Stimulated activated naive CD4-positive, alpha-beta T cell (primary cell): ENCODE data around the gene CDO1.
"Not testable (repeated sequence)": the region's sequence is repeated elsewhere in the genome, so short reads cannot be mapped to it uniquely, and the experiment has no call there.

Experiments
- DNase-seq, 6 experiments: peaks; one replicate each; lab custom pipeline; 2025; lab: John Stamatoyannopoulos, UW

CDO1 gene

DNA sequence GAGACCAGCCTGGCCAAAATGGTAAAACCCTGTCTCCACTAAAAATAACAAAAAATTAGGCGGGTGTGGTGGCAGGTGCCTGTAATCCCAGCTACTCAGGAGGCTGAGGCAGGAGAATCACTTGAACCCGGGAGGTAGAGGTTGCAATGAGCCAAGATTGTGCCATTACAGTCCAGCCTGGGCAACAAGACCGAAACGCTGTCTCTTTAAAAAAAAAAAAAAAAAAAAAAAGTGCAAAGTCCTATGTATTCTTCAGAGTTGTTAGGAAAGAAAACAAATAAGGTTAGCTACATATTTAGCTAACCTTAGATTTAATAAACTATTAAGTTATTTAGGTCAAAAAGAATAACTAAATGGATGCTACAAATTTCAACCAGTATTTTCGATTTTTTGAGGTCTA lies 13.5 kb upstream of the CDO1 start:
- DNase-seq = no peak

- DNase-seq = no peak
Measured at GRCh38 chr5:115825948-115826347, 9.5 kb upstream of the CDO1 start.

GRCh38 chr5:115824983-115825382 lies 8.5 kb upstream of the CDO1 start:
- not testable (repeated sequence) for DNase-seq

GRCh38 chr5:115820846-115821245 lies 4.4 kb upstream of the CDO1 start:
- no peak for DNase-seq

DNA sequence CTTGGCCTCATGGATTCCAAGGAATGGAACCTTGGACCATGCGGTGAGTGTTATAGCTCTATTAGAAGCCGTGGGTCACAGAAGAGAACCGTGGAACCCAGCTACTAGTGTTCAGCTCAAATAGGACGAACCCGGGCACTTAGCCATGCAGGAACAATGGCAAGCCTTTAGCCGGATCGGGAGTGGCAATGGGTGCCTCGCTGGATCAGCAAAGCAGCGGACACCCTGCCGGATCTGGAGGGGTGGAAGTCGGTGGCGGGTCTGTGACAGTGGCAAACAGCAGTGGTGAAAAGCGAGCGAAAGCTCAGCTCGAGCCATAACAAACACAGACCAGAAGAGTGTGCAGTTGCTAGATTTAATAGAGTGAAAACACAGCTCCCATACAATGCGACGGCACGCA lies 2.4 kb upstream of the CDO1 start:
- DNase-seq = no peak

- no peak for DNase-seq
Measured at GRCh38 chr5:115817386-115817785, 927 bp upstream of the CDO1 start.

DNA sequence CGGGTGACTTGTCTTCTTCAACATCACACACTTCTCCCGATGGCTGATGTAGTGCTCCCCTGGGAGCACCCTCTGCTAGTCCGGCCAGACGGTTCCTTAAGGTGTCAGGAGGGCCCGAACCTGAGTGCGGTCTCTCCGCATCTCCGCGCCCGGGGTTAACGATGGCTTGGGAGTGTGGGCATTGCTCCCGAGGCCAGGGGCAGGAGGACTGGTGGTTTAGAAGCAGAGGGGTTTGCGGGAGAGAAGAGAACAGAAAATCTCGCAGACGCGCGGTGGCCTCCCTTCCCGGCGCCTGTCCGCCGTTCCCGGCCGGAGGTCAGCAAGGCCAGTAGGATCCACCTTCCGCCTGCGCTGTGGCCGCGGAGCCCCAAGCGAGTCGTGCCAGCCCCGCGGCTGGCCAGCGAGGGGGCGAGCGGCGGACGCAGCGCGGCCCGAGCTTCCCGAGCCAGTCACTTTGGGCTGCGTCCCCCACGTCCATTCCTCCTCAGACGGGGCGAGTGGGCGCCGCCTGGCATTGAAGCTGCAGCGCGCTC lies 700 bp downstream of the CDO1 start:
- DNase-seq = no peak

- no peak for DNase-seq
Measured at GRCh38 chr5:115815006-115815692, 1.3 kb downstream of the CDO1 start.

DNA sequence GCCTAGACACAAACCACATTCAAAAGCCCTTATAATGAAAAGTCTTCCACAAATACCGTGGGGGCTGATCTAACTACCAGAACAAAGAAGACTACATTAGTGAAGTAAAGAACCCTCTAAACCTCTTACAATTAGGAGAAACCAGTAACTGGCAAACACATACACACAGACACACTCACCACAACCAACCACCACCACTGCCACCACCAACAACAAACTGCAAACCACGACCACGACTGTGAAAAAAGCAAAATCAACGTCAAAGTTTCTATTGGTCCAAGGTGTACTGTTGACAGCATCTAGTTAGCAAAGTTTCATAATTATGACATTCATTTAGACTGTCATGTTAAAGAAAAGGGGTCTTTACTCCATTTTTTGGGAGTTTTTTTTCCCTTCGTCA lies 2.7 kb downstream of the CDO1 start:
- no peak for DNase-seq

DNA sequence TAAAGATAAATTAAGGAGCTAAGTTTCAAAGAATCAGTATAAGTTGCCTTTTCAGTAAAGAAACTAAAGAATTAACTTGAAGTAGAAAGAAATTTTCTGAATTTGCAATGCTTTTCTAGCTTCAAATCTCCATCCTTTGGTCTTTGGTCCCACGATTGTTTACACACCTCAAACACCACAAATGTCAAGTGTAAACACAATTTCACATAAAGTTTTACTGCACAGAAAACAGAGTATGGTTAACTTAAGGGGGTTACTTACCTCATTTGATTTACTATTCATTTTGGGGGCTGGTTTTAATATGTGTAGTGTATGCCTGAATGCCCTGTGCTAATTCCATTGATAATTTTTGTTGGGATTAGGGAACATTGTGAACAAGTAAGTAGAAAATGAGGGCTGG lies 4.1 kb downstream of the CDO1 start:
- DNase-seq = no peak

DNA sequence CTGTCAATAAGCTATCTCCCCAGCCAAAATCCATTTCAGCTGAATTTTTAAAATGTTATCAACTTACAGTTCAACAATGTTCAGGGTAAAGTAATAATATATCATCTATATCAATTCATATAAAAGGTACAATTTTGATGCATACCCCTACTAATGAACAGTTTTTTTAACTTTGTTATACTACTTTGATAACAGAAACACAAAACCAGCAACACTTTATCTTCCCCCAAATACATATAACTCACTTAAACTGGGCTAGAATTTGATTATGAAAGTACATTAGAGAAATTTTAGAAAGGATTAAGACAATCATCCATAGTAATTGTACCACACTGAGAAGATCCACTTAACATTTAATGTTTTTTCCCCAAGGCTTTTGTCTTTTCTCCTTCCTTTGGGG lies 5.1 kb downstream of the CDO1 start:
- DNase-seq = no peak

DNA sequence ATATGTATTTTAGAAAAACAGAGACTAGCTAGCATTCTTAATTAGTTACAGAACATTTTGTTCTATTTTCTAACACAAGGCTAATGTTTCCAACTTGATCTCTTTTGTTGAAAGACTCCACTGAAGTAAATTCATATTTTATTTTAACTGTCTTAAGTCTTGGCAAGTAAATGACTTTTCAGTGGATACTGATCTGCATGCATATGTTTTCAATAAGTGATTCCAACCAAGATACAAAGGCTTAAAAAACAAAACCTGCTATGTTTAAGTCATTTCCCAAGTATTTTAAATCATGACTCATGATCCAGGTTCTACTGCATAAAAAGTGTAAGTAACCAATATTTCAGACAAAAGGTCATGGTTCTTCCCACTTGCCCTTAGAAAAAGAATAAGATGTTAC lies 5.7 kb downstream of the CDO1 start:
- DNase-seq = no peak

GRCh38 chr5:115809946-115810345 lies 6.5 kb downstream of the CDO1 start:
- no peak for DNase-seq

DNA sequence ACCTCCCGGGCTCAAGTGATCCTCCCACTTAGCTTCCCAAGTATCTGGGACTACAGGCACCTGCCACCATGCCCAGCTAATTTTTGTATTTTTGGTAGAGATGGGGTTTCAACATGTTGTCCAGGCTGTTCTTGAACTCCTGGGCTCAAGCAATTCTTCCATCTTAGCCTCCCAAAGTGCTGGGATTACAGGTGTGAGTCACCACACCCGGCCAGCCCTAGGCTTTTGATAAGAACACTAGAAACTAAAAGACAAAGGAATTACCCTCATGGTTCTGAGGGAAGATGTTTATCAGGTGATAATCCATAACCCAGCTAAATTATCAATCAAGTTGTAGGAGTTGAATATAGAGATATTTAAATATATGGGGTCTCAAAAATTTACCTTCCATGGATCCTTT lies 8.4 kb downstream of the CDO1 start:
- DNase-seq = not testable (repeated sequence)

GRCh38 chr5:115807654-115808052 lies 8.8 kb downstream of the CDO1 start:
- DNase-seq = no peak

DNA sequence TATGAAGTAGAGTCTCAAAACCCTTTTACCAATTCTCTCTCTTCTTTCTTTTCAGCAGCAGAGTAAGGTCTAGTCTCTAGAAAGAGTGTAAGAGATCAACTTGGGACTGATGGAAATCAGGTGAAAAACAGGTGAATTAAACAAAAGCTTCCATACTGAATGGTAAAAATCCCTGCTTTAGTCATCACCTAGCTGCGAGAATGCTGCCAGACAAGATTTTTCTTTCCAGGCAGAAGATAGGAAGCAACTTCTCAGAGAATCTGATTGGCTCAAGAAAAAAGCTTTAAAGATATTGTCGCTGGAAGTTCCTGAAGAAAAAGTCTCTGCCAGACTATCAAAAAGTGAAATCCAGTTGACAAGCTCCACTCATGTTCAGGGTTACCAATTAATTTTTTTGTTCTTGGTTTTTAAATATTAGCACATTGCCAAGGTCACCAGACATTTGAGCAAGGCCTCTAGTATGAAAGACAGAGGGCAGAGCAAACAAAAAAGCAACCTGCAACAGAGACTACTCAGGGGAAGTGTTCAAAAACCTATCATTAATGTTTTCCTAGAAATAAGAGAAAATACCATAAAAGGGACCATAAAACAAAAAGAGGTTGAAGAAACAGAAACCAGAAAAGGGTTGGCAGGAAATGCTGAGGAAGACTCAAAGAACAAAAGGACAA lies 9.3 kb downstream of the CDO1 start:
- DNase-seq = no peak

DNA sequence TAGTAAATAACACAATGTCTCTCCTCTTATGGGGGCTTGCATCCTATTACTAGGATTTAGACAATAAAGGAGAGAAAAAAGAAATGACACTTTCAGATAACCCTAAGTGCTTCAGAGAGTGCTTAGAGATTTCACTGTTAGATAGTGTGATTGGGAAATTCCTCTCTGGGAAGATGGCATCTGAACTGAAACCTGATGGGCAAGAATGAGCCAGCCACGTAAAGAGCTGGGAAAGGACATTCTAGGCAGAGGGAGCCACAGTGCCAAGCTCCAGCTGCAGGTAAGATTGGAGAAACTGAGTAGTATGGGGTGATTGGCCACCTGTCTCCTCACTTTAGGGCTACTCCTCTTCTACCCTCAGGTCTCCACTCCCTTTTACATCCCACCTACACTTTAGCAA lies 14.5 kb downstream of the CDO1 start:
- no peak for DNase-seq

DNA sequence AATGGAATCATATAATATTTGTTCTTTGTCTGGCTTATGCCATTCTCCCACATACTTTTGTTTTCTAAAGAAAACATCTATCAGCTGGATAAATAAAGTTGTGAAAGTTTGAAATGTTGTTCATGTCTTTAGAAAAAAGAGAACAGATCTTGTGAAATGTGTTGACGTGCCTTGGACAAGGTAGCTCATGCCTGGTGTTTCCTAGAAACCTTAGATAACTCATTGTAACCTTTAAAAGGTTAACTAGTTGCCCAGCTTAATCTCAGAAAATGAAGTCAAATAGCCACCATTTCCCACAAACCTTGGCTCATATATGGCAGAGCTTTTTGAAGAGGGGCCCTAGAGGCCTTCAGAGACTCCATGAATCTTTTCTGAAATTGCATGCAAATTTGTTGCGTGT lies 15.3 kb downstream of the CDO1 start:
- DNase-seq = no peak

DNA sequence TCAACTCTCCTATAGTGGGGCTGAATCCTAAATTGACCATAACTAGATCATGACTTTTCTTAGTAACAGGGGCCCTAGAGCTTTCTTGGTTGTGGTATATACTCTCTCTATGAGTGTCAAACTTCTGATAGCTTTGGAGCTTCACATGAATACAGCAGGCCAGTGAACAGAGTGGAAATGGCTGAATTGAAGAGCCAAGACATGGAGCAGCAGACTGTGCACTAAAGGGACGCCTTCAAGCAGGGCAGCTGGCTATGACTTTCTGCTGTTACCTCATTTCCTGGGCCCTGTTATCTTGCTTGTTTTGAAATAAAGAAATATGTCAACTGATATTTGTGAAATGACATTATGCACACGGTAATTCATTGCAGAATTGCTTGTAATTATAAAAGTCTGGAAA lies 16.4 kb downstream of the CDO1 start:
- no peak for DNase-seq

- no peak for DNase-seq
Measured at GRCh38 chr5:115798252-115798651, 18.2 kb downstream of the CDO1 start.

DNA sequence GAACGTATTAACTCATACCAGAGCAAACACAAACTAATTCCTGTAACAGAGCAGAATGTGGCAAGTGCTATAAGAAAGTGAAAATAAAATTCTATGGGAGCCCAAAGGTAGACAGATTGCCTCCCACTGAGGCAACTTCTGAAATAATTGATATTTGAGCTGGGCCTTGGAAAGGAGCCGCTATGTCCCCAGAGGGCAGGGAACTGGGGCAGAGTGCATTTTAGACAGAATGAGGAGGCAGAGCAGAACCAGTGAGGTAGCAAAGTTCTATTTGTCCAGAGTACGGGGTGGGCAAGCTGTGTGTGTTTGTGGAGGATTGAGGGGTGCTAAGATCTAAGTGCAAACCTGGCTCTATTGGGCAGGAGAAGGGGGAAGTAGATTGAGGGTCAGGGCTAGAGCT lies 19.8 kb downstream of the CDO1 start:
- DNase-seq = no peak

DNA sequence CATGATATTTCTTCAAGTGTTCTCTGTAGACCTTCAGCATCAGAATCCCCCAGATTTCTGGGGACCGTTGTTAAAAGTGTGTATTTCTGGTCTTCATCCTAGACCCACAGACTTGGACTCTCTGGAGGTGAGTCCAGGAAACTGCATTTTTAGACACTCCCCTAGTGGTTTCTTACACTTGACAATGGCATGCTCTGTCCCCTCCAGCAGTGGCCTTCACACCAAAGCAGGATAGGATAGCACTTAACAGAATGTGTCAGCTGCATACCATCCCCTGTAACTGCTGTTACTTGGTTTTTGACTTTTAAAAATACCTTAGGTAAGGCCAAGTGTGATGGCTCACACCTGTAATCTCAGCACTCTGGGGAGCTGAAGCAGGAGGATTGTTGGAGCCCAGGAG lies 20.8 kb downstream of the CDO1 start:
- DNase-seq = no peak

GRCh38 chr5:115788440-115788839 lies 28.0 kb downstream of the CDO1 start:
- no peak for DNase-seq

DNA sequence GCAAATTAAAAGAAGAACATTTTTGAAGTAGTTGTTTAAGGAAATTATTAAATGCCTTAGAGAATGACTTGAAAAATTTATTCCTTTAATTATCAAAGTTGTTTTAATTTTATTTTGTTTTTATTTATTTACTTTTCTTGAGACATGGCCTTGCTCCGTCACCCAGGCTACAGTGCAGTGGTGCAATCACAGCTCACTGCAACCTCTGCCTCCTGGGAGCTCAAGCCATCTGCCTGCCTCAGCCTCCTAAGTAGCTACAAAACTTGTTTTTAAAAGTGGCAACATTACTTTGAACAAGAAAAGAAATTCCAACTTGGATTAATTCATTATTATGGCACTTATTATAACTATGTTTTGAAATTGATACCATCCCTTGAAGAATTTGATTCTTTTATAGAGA lies 29.0 kb downstream of the CDO1 start:
- no peak for DNase-seq
